HG03175 (cell line): ENCODE data around the gene LGR5.
"Not testable (repeated sequence)": the region's sequence is repeated elsewhere in the genome, so short reads cannot be mapped to it uniquely, and the experiment has no call there.

Source experiments
- ATAC-seq: cut with Tn5 transposase; IDR thresholded peaks from one replicate; pipeline ENCODE4 v1.9.1; 2021; ENCODE audit warnings: mild to moderate bottlenecking, moderate library complexity; ENCODE audit not compliant: unreplicated experiment

The LGR5 gene

GRCh38 chr12:71541583-71541982 lies 102.0 kb downstream of the LGR5 start:
- ATAC-seq: no peak

GRCh38 chr12:71546322-71546861 lies 106.8 kb downstream of the LGR5 start:
- ATAC-seq: no peak

DNA sequence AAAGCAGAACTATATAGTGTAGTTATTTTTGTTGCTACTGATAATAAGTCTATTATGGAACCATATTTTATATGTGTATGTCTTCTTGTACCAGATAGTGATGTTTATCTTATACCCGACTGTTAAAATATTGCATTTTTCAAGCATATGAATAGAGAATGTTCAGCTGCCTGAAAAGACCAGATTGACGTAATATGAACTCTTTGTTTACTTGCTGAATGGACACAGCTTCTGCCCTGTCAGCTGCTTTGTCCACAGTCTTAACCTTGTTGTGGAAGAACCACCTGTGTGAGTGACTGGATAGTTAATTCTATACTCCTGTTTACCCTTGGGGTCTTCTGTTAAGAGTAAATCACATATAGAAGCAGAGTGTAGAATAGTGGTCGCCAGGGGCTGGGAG lies 109.3 kb downstream of the LGR5 start:
- no peak for ATAC-seq

DNA sequence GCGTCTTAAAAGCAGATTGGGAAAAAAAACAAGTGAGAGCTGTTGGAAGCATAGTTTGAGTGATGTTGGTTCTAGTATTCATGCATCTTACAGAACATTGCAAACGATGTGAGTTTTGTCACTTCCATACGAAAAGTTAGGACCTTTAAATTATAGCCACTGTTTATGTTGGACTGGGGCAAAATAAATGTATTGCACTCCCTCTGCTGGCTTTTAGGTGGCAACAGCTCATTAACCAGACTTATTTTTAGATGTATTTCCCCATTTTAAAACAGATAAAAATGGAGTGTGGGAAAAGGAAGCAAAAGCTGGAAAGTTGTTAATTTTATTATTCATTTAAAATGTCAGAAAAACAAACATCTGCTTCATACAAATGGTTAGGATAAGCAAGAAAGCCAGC lies 111.9 kb downstream of the LGR5 start:
- no peak for ATAC-seq

DNA sequence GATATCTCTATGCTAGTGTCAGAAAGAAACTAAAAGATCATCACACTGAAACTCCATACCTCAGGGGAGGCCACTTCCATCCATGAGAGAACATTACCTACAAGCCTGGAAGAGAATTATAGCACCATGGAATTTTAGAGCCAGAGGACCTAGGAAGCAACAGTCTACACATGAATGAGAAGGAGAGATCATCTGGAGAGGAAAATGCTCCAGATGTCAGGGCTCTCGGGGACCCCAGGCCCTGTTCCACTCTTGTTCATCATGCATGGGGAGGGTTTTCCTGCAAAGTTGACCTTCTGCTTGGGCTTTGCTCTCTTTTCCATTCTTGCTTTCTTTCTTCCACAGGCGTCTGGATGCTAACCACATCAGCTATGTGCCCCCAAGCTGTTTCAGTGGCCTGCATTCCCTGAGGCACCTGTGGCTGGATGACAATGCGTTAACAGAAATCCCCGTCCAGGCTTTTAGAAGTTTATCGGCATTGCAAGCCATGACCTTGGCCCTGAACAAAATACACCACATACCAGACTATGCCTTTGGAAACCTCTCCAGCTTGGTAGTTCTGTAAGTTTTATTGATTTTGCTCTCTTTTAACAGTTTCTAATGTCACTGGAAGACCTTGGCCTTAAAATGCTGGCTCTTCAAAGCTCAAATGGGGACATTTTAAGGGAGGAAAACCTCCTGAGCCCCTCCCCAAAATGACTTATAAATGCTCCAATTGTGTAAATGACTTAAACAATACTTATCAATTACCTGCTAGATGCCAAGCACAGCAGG lies 113.3 kb downstream of the LGR5 start:
- ATAC-seq: no peak

GRCh38 chr12:71555191-71555590 lies 115.6 kb downstream of the LGR5 start:
- no peak for ATAC-seq

DNA sequence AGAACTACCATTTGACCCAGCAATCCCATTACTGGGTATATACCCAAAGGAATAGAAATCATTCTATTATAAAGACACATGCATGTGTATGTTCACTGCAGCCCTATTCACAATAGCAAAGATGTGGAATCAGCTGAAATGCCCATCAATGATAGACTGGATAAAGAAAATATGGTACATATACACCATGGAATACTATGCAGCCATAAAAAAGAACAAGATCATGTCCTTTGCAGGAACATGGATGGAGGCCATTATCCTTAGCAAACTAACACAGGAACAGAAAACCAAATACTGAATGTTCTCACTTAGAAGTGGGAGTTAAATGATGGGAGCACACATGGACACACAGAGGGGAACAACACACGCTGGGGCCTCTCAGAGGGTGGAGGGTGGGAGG lies 116.2 kb downstream of the LGR5 start:
- ATAC-seq: not testable (repeated sequence)

DNA sequence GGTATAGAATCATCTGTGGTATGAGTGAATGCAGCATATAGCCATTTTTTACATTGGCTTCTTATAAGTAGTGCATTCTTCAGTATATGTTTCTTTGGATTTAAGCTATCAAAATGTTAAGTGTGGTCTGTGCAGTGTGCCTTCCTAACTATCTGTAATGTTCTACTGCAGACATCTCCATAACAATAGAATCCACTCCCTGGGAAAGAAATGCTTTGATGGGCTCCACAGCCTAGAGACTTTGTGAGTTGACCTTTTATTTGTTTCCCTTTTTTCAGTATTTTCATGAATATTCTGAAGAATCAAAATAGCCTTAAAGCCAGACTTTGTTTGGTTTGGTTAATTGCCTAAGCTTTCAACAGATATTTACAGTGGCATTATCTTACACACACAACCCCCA lies 116.8 kb downstream of the LGR5 start:
- ATAC-seq: no peak

GRCh38 chr12:71556875-71557274 lies 117.3 kb downstream of the LGR5 start:
- ATAC-seq: no peak

- no peak for ATAC-seq
Measured at GRCh38 chr12:71558445-71558844, 118.8 kb downstream of the LGR5 start.

DNA sequence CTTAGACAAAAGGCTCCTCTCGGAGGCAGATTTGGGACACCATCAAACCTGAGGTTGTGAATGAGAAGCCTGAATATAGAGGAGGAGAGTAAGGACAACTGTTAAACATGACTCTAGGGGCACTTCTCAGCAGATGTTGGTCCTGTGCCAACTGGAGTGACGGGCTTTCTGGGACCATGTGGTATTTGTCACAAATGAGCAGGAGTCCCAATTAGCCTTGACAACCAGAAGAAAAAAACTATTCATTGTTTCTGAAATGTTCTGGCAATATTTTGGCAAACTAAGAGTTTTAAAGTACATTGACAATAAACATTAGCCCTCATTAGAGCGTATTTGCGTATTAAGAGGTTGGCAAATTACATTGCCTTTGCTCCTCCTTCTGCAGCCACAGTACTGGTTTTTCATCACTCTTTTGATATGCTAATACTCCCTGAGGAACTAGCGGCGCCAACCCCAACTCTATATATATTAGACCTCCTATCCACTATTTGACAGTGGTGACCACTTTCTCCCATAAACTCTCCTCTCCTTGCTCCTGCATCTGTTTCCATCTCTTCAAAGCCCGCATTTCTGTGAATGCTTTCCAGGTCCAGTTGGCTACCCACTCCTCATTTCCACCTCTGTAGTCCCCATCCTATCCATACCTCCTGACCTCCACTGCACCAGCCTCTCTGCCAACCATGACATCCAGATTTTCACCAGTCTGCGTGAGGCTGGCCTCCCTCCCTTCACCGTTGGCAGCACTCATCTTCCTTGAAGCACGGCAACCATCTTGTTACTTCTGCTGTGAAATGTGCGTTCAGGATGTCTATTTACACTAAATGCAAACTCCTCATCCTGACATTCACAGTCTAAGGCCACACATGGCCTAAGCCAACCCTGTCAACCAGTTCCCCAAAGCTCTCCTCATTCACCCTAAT lies 123.3 kb downstream of the LGR5 start:
- no peak for ATAC-seq

DNA sequence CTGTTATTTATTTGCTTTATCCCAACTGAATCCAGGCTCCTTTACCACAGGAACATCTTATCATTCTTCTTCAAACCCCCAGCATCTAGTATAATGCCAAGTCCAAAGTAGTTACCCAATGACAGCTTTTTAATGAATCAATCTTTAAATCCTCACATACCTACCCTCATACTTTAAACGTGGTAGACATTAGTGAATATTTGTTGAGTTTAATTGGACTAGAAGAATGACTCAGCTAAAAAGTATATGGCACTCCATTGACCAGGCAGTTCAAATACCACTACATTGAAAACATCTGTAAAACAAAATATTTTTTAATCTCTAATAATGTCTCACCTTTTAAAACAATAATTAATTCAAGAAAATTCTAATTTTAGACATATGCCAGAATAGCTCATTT lies 125.9 kb downstream of the LGR5 start:
- ATAC-seq: no peak

DNA sequence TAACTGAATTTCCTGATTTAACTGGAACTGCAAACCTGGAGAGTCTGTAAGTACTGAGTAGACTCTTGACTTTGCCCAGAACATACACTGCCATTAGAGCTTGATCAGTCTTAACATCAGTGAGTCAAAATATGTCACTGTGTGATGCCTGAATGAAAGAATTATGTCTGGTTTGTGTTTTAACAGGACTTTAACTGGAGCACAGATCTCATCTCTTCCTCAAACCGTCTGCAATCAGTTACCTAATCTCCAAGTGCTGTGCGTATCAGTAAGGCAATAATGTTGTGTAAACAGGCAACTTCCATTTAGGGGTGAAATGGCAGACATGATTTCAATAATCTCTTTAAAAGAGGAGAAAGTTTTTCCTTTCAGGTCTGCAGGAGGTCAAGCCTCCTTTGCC lies 127.1 kb downstream of the LGR5 start:
- ATAC-seq: no peak

GRCh38 chr12:71567537-71567936 lies 127.9 kb downstream of the LGR5 start:
- ATAC-seq: no peak

DNA sequence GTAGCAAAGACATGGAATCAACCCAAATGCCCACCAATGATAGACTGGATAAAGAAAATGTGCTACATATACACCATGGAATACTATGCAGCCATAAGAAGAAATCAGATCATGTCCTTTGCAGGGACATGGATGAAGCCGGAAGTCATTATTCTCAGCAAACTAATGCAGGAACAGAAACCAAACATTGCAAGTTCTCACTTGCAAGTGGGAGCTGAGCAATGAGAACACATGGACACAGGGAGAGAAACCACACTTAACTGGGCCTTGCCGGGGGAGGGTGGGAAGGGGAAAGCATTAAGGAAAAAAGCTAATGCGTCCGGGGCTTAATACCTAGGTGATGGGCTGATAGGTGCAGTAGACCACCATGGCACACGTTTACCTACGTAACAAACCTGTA lies 130.3 kb downstream of the LGR5 start:
- ATAC-seq: not testable (repeated sequence)

GRCh38 chr12:71576496-71576895 lies 136.9 kb downstream of the LGR5 start:
- no peak for ATAC-seq

DNA sequence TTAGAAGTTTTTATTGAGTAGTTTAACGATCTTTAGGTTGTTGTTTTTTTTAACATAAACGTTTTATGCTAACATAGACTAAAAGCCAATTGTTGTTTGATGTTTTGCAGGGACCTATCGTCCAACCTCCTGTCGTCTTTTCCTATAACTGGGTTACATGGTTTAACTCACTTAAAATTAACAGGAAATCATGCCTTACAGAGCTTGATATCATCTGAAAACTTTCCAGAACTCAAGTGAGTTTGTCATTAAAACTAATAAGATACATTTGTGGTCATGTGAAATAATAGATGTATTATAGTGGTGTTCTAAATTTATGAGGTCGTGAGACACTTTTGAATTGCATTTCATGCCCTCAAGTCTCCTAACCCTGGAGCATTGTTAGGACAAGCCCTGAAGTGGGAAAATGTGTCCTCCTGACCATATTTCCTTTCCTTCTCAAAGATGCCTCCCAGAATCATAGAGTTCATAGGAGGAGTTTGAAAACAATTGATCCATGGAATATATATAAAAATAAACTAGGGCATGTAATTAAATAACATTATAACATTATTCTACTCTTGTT lies 139.2 kb downstream of the LGR5 start:
- no peak for ATAC-seq

- no peak for ATAC-seq
Measured at GRCh38 chr12:71581206-71581605, 141.6 kb downstream of the LGR5 start.

DNA sequence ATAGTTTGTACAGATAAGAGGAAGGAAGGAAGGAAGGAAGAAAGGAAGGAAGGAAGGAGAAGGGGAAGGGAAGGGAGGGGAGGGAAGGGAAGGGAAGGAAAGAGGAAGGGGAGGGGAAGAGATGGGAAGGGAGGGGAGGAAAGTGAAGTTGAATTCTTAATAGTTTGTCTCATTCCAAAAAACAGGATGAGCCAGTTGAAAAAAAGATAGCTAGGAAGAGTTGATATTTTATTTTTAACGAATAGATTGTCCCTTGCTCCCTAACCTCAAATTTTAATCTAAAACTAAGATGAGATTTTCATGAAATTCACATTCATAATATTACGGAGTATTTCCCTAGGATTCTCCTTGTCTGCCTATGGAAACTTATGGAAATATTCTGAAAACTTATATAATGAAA lies 143.3 kb downstream of the LGR5 start:
- ATAC-seq: no peak

- no peak for ATAC-seq
Measured at GRCh38 chr12:71584356-71584755, 144.8 kb downstream of the LGR5 start.

DNA sequence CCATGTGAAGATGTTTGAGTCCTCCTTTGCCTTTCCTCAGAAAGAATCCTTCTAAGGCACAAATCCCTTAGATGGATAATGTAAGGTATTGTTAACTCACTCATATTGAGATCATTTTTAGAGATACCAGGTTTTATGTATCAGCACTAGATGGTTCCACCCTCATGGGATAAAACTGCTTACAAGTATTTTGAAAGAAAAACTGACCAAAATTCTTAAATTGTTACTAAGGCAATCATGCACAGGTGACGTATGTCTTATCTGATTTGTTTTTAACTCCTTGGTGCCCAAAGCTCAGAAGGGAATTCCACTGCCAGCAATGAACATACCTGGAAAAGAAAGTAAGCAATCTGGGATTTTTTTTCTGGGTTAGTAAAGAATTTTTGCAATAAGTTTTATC lies 145.6 kb downstream of the LGR5 start:
- no peak for ATAC-seq

- ATAC-seq: no peak
Measured at GRCh38 chr12:71587012-71587411, 147.4 kb downstream of the LGR5 start.
